Fibroblast of lung (primary cell): ENCODE results near the gene ABCC8.

Experiments
- EZH2 ChIP-seq: IDR thresholded peaks from 2 replicates; pipeline ENCODE4 v1.5.1; 2012; ENCODE audit warnings: low read length, control low read depth, mild to moderate bottlenecking; ENCODE audit errors: missing control alignments
- TF ChIP-seq, protein P1 (sequence below), 2 donors: IDR thresholded peaks in 1 of 2; conservative IDR thresholded peaks in 1 of 2; 1 replicate in 1 of 2; 2 replicates in 1 of 2; pipeline ENCODE4 v1.5.1; 2011 to 2012; ENCODE audit warnings: low read length in 2 of 2, control low read depth in 1 of 2, inconsistent platforms in 1 of 2, low read depth in 1 of 2, mild to moderate bottlenecking in 1 of 2

DNA sequence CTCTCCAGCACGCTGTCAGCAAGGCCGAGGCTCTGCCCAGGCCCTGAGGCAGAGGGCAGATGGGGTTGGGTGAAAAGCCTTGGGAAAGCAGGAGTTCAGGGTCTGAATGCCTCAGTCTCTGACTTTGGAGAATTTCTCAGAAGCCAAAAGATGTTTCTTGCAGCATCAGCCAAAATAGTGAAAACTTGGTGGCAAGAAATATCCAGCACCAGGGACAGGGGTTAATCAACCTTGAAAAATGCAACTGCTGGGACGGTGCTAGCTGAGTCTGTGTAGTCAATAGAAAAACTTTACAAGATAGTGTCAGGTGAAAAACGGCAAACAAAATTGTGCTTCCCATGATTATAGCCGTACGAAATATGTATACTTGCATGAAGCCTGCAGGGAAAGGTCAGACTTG is 1.4 kb upstream of the ABCC8 start:
- TF ChIP-seq, protein P1, sequence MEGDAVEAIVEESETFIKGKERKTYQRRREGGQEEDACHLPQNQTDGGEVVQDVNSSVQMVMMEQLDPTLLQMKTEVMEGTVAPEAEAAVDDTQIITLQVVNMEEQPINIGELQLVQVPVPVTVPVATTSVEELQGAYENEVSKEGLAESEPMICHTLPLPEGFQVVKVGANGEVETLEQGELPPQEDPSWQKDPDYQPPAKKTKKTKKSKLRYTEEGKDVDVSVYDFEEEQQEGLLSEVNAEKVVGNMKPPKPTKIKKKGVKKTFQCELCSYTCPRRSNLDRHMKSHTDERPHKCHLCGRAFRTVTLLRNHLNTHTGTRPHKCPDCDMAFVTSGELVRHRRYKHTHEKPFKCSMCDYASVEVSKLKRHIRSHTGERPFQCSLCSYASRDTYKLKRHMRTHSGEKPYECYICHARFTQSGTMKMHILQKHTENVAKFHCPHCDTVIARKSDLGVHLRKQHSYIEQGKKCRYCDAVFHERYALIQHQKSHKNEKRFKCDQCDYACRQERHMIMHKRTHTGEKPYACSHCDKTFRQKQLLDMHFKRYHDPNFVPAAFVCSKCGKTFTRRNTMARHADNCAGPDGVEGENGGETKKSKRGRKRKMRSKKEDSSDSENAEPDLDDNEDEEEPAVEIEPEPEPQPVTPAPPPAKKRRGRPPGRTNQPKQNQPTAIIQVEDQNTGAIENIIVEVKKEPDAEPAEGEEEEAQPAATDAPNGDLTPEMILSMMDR (conservative IDR thresholded peaks at IDR 0.05 in 1 of 2, IDR thresholded peaks at IDR 0.05 in 1 of 2; ENCODE audit: low read depth in 1 of 2, low read length in 2 of 2), result no peak
- no peak for TF ChIP-seq EZH2
